ENCODE results near the gene C9orf57. TPM values are rescaled to one million over a fixed set of nuclear protein-coding genes. Genes with fewer than 3 reads are reported as not detected.

The C9orf57 gene
- total and polyA plus RNA-seq, 2 donors (not counting 1 experiment from before 2014, with no cell fraction given): not detected

- no peaks in the 10 kb centered on the region for H3K27me3 ChIP-seq (replicated peaks in 1 of 4; ENCODE audit: control extremely low read depth in 1 of 4, control insufficient read depth in 3 of 4, insufficient read depth in 4 of 4, low read length in 3 of 4)
- H3K4me3 Mint-ChIP-seq: no peak overlapping the region
- H3K9me3 ChIP-seq (ENCODE audit: control extremely low read depth in 1 of 3, control insufficient read depth in 2 of 3, insufficient read depth in 1 of 3, low read length in 2 of 3): no peaks in the 10 kb centered on the region
- H3K4me2 ChIP-seq (replicated peaks; ENCODE audit: low read depth, low read length, poor library complexity, severe bottlenecking): no peak overlapping the region
- ChIA-PET CTCF (no interaction called here), POLR2A (no interaction called here)
- intact Hi-C loops (cut with micrococcal nuclease): no loop called here
- no peak overlapping the region for H2AFZ ChIP-seq (ENCODE audit: insufficient read depth, low read depth, low read length, poor library complexity, severe bottlenecking)
- WGBS (ENCODE audit: insufficient coverage): 69% methylated on average over 2 of the region's 3 CpGs
- peaks cover 4 to 5% of the 10 kb centered on the region in 2 donors for H3K4me1 ChIP-seq (ENCODE audit: control insufficient read depth in 2 of 2, insufficient read depth in 2 of 2, low read length in 2 of 2)
- no peak overlapping the region for H3K4me3 ChIP-seq (ENCODE audit: control extremely low read depth in 1 of 5, extremely low read depth in 1 of 5, insufficient read depth in 1 of 5, low read depth in 2 of 5, low read length in 4 of 5)
- H3K36me3 ChIP-seq (replicated peaks in 1 of 2; ENCODE audit: control extremely low read depth in 1 of 2, control insufficient read depth in 1 of 2, extremely low read depth in 1 of 2, insufficient read depth in 2 of 2, low read length in 1 of 2): no peaks in the 10 kb centered on the region
- H3K27me3 Mint-ChIP-seq: peaks cover 18% of the 10 kb centered on the region
- TF ChIP-seq CTCF (IDR thresholded peaks at IDR 0.05): no peak
- H3K79me2 ChIP-seq (ENCODE audit: control insufficient read depth, insufficient read depth, low read length): no peaks in the 10 kb centered on the region
- no peak overlapping the region for H3K27ac Mint-ChIP-seq
- no peaks in the 10 kb centered on the region for H3K9me3 Mint-ChIP-seq (ENCODE audit: insufficient read depth)
- DNase-seq: no peak
- no peaks in the 10 kb centered on the region for H4K20me1 ChIP-seq (ENCODE audit: control insufficient read depth, insufficient read depth, low read length, poor library complexity, severe bottlenecking)
- H3K27ac ChIP-seq (ENCODE audit: low read length in 2 of 2): no peak overlapping the region
- H3K9ac ChIP-seq (ENCODE audit: low read length): no peak overlapping the region
- no peak for ATAC-seq (ENCODE audit: low read depth)
- peaks cover 5% of the 10 kb centered on the region for H3K4me1 Mint-ChIP-seq
These were observed 19.0 kb downstream of the C9orf57 start for GRCh38 chr9:72041369-72041768.

GRCh38 chr9:72039532-72039931 lies 20.9 kb downstream of the C9orf57 start:
- DNase-seq (no peak), ATAC-seq (ENCODE audit: low read depth) (no peak)
- TF ChIP-seq EZH2 (IDR thresholded peaks at IDR 0.05; ENCODE audit: borderline replicate concordance, insufficient read depth, low read depth, low read length, poor library complexity, severe bottlenecking) (no peak), CTCF (IDR thresholded peaks at IDR 0.05) (no peak)
- Mint-ChIP-seq H3K27me3 (peaks cover 20% of the 10 kb centered on the region), H3K4me1 (peaks cover 5% of the 10 kb centered on the region), H3K9me3 (ENCODE audit: insufficient read depth) (no peaks in the 10 kb centered on the region), H3K27ac (no peak overlapping the region), H3K4me3 (no peak overlapping the region)
- Histone ChIP-seq H3K4me3 (ENCODE audit: control extremely low read depth in 1 of 5, extremely low read depth in 1 of 5, insufficient read depth in 1 of 5, low read depth in 2 of 5, low read length in 4 of 5) (no peak overlapping the region), H3K4me1 (ENCODE audit: control insufficient read depth in 2 of 2, insufficient read depth in 2 of 2, low read length in 2 of 2) (peaks cover 4 to 5% of the 10 kb centered on the region in 2 donors), H4K20me1 (ENCODE audit: control insufficient read depth, insufficient read depth, low read length, poor library complexity, severe bottlenecking) (no peaks in the 10 kb centered on the region), H2AFZ (ENCODE audit: insufficient read depth, low read depth, low read length, poor library complexity, severe bottlenecking) (peak overlapping the region; percentile 38), H3K36me3 (replicated peaks in 1 of 2; ENCODE audit: control extremely low read depth in 1 of 2, control insufficient read depth in 1 of 2, extremely low read depth in 1 of 2, insufficient read depth in 2 of 2, low read length in 1 of 2) (no peaks in the 10 kb centered on the region), H3K79me2 (ENCODE audit: control insufficient read depth, insufficient read depth, low read length) (no peaks in the 10 kb centered on the region), H3K4me2 (replicated peaks; ENCODE audit: low read depth, low read length, poor library complexity, severe bottlenecking) (no peak overlapping the region), H3K27me3 (replicated peaks in 1 of 4; ENCODE audit: control extremely low read depth in 1 of 4, control insufficient read depth in 3 of 4, insufficient read depth in 4 of 4, low read length in 3 of 4) (no peaks in the 10 kb centered on the region), H3K27ac (ENCODE audit: low read length in 2 of 2) (no peak overlapping the region), H3K9ac (ENCODE audit: low read length) (no peak overlapping the region), H3K9me3 (ENCODE audit: control extremely low read depth in 1 of 3, control insufficient read depth in 2 of 3, insufficient read depth in 1 of 3, low read length in 2 of 3) (no peaks in the 10 kb centered on the region)
- intact Hi-C loops (cut with micrococcal nuclease): loop anchor here (1.0 to 2.0 kb wide), 2 partner anchors 553 to 783 kb away; no protein-coding TSS in a partner anchor
- ChIA-PET CTCF (interaction anchor here (0.6 to 4.4 kb wide), 33 partner anchors 9 to 1040 kb away, joined by 3 to 74 read pairs (median 4); no protein-coding TSS in a partner anchor), POLR2A (no interaction called here)
- 89% methylated on average over 6 of the region's 8 CpGs for WGBS (ENCODE audit: insufficient coverage)
